ENCODE results near the gene REN. TPM values are rescaled to one million over a fixed set of nuclear protein-coding genes. Genes with fewer than 3 reads are reported as not detected.

Gene REN
- total and polyA plus RNA-seq, 2 of the 13 experiments (the other 11 are each of a cell fraction or from before 2014, with no cell fraction given) = not detected

GRCh38 chr1:204147406-204148383 is 18.4 kb downstream of the REN start:
- intact Hi-C loops (cut with micrococcal nuclease; ENCODE audit: unreplicated experiment) (loop anchor here (10.0 kb wide), 1 partner anchor 357 kb away; no protein-coding TSS in a partner anchor), in situ Hi-C loops (cut with HindIII; ENCODE audit: extremely low pct_ligation_motif_present, low pct_unique_long_range_greater_than_20kb) (no loop called here)
- H3K9me3 ChIP-seq (ENCODE audit: low read length) = no peaks in the 10 kb centered on the region
- peak overlapping the region; percentile 65 for H3K27ac ChIP-seq (ENCODE audit: extremely low read length, insufficient read depth, low read length)
- no peak overlapping the region; a peak in 1 of 6 replicates for H3K4me3 ChIP-seq (replicated peaks in 1 of 3; ENCODE audit: insufficient read depth in 1 of 3, low read depth in 2 of 3, low read length in 3 of 3)
- no peak for DNase-seq (ENCODE audit: low spot score)
- no peak for TF ChIP-seq RARA (CRISPR knock-in tag; IDR thresholded peaks at IDR 0.05)
- no peak for TF ChIP-seq ZBTB33 (CRISPR knock-in tag; IDR thresholded peaks at IDR 0.05)
- TF ChIP-seq JDP2 (CRISPR knock-in tag; IDR thresholded peaks at IDR 0.05; ENCODE audit: borderline replicate concordance) = no peak
- TF ChIP-seq, protein P1, sequence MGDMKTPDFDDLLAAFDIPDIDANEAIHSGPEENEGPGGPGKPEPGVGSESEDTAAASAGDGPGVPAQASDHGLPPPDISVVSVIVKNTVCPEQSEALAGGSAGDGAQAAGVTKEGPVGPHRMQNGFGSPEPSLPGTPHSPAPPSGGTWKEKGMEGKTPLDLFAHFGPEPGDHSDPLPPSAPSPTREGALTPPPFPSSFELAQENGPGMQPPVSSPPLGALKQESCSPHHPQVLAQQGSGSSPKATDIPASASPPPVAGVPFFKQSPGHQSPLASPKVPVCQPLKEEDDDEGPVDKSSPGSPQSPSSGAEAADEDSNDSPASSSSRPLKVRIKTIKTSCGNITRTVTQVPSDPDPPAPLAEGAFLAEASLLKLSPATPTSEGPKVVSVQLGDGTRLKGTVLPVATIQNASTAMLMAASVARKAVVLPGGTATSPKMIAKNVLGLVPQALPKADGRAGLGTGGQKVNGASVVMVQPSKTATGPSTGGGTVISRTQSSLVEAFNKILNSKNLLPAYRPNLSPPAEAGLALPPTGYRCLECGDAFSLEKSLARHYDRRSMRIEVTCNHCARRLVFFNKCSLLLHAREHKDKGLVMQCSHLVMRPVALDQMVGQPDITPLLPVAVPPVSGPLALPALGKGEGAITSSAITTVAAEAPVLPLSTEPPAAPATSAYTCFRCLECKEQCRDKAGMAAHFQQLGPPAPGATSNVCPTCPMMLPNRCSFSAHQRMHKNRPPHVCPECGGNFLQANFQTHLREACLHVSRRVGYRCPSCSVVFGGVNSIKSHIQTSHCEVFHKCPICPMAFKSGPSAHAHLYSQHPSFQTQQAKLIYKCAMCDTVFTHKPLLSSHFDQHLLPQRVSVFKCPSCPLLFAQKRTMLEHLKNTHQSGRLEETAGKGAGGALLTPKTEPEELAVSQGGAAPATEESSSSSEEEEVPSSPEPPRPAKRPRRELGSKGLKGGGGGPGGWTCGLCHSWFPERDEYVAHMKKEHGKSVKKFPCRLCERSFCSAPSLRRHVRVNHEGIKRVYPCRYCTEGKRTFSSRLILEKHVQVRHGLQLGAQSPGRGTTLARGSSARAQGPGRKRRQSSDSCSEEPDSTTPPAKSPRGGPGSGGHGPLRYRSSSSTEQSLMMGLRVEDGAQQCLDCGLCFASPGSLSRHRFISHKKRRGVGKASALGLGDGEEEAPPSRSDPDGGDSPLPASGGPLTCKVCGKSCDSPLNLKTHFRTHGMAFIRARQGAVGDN (CRISPR knock-in tag; IDR thresholded peaks at IDR 0.05) = 0 out of 2 replicates have a peak, but pooled peaks have one; percentile 0
- TF ChIP-seq ZNF180 (CRISPR knock-in tag; IDR thresholded peaks at IDR 0.05; ENCODE audit: borderline replicate concordance, low read depth) = no peak
- TF ChIP-seq ZNF547 (CRISPR knock-in tag; IDR thresholded peaks at IDR 0.05) = no peak
- no peak for TF ChIP-seq ARID5B (CRISPR knock-in tag; IDR thresholded peaks at IDR 0.05)
- no peak for TF ChIP-seq MBNL3 (CRISPR knock-in tag; conservative IDR thresholded peaks at IDR 0.05)
- FAIRE-seq = no peak
- peaks cover 81% of the 10 kb centered on the region for H3K4me1 ChIP-seq (ENCODE audit: insufficient read depth, low read length)
- no peak for ATAC-seq
- H3K36me3 ChIP-seq (replicated peaks in 1 of 2; ENCODE audit: control insufficient read depth in 1 of 2, insufficient read depth in 2 of 2, low read length in 2 of 2) = no peaks in the 10 kb centered on the region
- ChIA-PET POLR2A (no interaction called here), CTCF (ENCODE audit: low intra/inter-chr PET ratio, low total read pairs) (no interaction called here)
- no peak overlapping the region for H3K9ac ChIP-seq (ENCODE audit: insufficient read depth, low read depth, low read length)
- 79% methylated on average over 13 of the region's 13 CpGs for WGBS (ENCODE audit: low lambda C conversion rate)
- H4K20me1 ChIP-seq (ENCODE audit: insufficient read depth, low read length) = no peaks in the 10 kb centered on the region
- H3K79me2 ChIP-seq (ENCODE audit: insufficient read depth, low read length) = no peaks in the 10 kb centered on the region
- BruUV-seq (replicated peaks) = no TSS peak
- H2AFZ ChIP-seq (ENCODE audit: low read length) = no peak overlapping the region
- peak overlapping the region; percentile 50 for H3K4me2 ChIP-seq (ENCODE audit: low read depth, low read length)
- no peaks in the 10 kb centered on the region; a peak in 1 of 5 replicates for H3K27me3 ChIP-seq (ENCODE audit: control insufficient read depth in 1 of 2, insufficient read depth in 2 of 2, low read length in 2 of 2)

Measured in HepG2 (cell line).